Stimulated activated CD4-positive, alpha-beta T cell treated with anti-CD3 and anti-CD28 coated beads, TNF-alpha, amount 100 ng/mL, for 4 hours (primary cell): Measurements from ENCODE around the gene BCAP31.
A peak's percentile ranks its signal among the peaks of the same experiment; 100 is the strongest.

Source experiments
- DNase-seq, 3 experiments: peaks; one replicate each; pipeline ENCODE4 v3.0.0-alpha.2; 2020; ENCODE audit warnings: low read depth in 3 of 3

BCAP31 gene

DNA sequence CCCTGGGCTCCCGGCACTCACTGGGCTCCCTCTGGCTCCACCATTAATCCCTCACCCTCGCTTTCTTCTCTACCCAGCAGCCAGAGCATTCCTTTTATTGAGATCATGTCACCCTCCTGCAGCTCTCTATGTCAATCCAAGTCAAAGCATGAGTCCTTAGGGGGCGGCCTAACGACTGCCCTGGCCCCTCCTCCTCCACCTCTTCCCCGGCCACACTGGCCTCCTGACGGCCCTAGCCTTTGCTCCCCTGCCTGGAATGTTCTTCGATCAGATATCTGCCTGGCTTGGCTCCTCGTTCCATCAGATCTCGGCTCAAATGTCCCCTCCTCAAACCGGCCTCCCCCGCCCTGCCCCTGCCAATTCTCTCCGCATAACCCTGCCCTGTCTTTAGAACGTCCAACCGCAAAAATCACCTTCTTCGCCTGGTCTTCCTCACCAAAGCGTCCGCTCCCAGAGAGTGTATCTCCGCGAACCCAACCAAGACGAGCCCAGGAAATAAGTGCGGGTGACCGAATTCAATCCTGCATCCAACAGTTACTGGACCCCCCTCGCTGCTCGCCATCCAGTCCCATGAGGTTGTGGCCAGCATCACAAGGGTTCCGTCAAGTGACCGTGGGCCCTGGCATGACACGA, 49.9 kb downstream of the BCAP31 start:
- DNase-seq: no peak

DNA sequence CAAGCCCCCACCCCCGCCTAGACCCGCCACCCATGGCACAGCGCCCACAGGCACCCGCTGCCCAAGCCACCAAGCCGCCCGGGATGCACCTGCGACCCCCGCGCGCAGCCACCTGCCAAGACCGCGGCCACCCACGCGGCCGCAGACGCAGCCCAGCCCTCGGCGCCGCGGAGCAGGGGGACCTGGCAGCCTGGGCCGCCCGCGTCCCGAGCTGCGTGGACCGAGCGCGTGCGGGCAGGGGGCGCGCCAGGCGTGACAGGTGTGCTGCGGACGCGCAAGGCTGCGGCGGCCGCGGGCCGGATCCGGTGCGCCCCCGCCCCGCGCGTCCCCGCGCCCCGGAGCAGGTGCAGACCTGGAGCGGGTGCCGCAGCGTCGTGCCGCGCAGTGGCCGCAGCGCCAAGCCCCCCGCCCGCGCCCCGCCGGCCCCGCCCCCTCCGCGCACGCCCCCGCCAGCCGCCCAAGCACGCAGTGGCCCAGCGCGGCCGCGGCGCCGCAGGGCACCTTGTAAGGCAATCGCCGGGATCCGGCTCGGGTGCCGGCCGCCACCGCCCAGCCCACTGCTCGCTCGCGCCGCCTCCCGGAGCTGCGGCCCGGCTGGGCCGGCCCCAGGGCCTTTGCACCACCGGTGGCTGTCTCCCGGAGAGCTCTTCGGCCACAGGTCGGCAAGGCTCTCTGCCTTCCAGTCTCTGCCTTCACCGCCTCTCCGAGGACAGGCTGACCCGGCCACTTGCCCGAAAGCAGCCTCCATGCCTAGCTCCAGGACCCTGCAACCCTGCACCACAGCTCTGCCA, 50.6 kb downstream of the BCAP31 start, which contains the start of gene PNCK:
Gene PNCK (minus strand): TSS at position 386 of the 791 bp plus-strand sequence. CDS start 737 bp downstream, outside the sequence.
- DNase-seq: no peak

DNA sequence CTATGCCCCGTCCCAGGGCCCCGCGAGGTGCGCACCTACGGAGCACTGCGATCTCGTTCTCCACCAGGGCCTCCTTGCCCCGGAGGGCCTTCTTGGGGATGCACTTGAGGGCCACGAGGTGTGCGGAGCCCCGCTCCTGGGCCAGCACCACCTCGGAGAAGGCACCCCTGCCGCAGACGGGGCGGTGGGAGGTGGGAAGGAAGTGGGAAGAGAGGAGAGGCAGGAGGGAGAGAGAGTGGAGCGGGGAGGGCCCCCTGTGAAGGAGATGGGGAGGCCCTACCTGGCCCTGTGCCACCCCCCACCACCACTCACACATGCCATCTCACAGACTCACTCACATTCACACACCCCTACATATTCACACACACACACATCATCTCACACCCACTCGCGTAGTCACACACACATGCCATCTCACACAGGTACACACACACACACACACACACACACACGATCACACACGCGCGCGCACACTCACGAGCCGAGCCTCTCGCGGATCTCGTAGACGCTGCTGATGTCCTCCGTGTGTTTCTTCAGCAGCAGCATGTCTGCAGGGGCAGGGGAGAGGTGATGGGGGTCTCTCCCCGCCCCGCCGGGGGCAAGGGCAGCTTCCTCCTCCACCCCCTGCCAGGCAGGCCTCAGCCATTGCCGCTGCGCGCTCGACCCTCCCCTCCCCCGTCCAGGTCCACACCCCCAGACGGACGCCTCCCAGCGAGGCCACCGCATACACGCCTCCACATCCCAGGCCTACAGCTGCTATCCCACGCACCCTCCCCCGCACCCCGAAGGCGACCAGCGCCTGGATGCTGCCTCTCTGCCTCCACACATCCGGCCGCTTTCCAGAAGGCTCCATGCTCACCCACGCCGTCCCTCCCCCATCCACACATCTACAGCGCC, 51.4 kb downstream of the BCAP31 start:
- DNase-seq: no peak

- no peak for DNase-seq
These were observed 52.3 kb downstream of the BCAP31 start for GRCh38 chrX:153671589-153672530.

DNA sequence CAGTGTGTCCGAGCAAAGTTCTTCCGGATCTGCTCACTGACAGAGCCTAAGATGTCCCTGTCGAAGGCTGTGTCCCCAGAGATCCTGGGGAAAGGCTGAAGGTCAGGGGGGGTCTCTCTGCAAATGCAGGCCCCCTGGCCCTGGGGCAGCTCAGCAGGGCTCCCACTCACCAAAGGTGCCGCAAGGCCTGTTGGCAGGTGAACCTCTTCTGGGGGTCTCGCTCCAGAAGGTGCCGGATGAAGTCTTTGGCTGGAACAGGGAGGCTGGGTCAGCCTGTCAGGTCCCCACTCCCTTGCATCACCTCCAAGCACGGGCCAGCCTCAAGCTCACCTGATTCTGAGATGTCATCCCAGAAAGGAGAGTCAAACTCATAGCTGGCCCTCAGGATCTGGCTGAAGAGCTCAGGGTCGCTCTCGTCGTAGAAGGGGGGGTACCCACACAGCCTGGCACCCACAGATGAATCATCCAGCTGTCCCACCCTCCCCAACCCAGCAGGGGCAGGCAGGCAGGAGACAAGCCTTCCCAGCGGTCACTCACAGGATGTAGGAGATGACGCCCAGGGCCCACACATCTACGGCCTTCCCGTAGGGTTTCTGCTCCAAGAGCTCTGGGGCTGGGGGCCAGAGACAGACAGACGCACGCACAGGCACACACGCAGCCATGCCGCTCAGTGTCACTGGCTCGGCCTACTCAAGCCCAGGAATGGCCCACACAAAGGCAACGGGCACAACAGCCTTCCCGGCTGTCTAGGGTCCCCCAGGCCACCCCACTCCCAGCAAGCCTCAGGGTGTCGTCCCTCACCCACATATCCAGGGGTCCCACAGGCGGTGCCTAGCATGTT, 53.2 kb downstream of the BCAP31 start:
- DNase-seq: no peak

DNA sequence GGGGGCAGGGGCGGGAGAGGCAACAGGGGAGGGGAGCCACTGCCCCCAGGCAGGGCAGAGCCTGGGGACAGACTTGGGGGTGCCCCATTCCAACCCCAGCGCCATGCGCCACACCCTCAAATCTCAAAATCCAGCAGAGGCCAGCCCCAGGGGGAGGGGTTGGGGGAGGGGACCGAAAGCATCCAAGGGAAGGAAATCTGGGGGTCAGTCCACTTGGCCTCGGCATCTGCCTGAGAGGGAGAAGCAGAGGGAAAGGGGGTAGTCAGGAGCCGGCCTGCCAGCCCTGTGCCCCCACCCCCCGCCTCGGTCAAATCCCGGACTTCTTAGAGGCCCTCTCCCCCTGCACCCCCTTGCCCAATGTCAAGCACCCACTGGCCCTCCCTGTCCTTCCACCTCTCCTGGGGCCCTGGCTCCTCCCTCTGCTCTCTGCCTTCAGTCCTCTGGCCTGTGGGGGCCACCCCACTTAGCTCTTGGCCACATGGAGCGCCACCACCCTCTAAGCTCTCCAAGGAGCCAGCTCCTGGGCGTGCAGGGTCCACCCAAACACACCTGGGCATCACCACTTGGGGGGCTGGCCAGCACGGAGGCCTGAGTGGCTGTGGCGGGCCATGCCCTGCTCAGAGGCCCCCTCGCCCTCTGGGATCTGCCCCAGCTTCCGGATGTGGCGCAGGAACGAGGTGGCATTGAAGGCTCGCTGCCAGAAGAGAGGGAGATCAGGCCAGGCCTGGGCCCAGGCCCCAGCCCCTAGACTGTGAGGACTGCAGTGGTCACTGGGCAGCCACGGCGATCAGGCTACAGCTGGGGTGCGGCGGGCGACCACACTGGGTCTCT, 54.1 kb downstream of the BCAP31 start:
- DNase-seq: no peak

GRCh38 chrX:153669174-153669890, 54.9 kb downstream of the BCAP31 start:
- DNase-seq: peak in 2 of 3 experiments; percentile 12 to 34

GRCh38 chrX:153668423-153669173, 55.6 kb downstream of the BCAP31 start:
- no peak for DNase-seq

DNA sequence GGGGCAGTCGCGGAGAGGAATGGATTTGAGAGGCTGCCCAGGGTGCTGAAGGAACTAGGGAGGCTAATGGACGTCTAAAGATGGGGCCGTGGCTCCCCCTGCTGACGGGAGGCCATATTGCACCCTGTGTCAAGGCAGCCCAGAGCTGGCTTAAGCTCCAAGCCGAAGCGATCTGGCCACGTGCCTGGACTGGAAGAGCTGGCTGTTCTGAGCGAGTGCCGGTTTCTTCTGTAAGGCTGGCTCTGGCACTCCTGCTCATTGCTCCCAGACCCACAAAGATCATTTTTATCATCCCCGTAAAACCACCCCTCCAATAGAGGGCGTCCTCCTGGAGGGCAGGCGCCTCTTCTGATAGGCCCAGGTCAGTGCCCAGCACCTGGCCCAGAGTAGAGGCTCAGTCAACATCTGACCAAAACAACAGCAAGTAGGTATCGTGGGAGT, 56.2 kb downstream of the BCAP31 start:
- DNase-seq: peak; percentile 46 to 66 (median 58)

DNA sequence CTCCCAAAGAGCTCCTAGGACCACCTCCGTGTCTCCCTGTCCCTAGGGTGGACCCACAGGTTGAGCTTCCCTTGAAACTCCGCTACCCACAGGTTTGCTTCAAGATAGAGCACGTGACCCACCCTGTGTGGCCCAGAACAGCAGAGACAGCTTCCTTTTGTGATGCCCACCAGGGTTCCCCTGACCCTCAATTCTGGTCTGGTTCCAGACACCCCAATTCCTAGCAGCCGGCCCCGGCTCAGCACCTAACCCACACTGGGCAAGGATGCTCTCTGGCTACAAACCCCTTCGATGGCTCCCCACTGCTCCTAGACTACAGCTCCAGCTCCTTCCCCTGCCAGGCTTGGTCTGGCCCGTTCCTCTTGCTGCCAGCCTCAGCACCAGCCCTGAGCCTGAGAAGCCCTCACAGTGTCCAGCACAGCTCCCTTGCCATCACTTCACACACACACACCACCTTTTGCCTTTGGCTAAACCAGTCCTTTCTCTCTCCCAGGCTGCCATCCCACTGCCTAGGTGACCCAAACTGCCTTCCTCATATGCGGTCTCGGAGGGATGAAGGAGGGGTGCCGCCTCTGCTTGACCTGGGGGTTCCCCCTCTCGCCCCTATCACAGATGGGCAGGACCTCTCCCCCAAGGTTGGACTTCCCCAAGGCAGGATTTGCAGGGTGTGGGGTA, 56.8 kb downstream of the BCAP31 start:
- no peak for DNase-seq

DNA sequence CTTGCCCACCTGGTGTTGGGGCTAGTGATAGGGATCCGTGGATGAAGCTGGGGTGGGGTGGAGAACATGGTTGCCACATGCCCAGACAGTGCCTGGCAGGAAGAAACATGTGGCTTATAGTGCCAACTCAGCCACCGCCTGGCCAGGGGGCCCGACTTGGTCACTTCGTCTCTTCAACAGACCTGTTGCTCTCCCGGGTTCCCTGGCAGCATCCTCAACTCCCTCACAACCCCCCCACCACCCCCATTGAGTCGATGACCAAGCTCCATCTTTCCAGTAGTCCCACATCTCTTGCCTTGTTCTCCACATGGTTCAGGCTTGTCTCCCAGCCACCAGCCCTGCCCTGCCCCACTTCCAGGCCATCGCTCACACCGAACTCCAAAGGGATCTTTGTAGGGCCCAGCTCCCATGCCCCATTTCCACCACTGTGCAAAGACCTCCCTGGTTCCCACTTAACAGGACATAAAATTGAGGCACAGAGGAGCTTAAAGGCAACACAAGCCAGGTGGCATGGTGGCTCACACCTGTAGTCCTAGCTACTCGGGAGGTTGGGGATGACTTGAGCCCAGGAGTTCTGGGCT, 58.4 kb downstream of the BCAP31 start:
- DNase-seq: no peak

DNA sequence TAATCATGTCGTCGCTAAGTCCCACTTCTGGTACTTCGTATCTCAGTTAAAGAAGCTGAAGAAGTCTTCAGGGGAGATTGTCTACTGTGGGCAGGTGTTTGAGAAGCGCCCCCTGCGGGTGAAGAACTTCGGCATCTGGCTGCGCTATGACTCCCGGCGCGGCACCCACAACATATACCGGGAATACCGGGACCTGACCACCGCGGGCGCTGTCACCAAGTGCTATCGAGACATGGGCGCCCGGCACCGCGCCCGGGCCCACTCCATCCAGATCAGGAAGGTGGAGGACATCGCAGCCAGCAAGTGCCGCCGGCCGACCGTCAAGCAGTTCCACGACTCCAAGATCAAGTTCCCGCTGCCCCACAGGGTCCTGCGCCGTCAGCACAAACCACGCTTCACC, 61.9 kb downstream of the BCAP31 start:
- peak in 2 of 3 experiments; percentile 42 to 46 for DNase-seq

- DNase-seq: no peak
These were observed 64.9 kb downstream of the BCAP31 start for GRCh38 chrX:153659268-153659667.

- no peak for DNase-seq
These were observed 67.0 kb downstream of the BCAP31 start for GRCh38 chrX:153657161-153657560.

- DNase-seq: no peak
These were observed 70.6 kb downstream of the BCAP31 start for GRCh38 chrX:153653556-153653955.

DNA sequence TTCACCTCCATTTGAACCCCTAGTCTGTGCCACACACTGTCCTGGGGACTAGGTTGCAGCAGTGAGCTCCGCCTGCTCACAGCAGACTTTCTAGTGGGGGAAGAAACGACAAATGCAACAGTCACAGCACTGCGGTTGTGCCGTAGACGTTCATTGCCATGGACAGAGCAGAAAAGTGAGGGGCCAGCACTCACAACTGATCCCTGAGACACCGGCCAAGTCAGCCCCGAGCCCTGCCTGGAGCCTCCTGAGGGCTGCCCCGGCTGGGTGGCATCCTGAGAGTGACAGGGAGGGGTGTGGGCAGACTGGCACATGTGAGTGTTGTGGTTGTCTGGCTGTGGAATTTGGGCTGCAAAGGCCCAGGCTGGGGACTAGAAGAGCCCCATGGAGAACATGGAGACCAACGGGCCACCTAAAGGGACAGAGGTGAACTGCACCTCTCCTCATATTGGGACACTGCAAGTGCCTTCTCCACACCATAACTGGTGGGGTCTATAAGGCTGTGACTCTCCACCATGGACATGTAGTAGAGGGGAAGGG, 72.6 kb downstream of the BCAP31 start:
- DNase-seq: no peak

DNA sequence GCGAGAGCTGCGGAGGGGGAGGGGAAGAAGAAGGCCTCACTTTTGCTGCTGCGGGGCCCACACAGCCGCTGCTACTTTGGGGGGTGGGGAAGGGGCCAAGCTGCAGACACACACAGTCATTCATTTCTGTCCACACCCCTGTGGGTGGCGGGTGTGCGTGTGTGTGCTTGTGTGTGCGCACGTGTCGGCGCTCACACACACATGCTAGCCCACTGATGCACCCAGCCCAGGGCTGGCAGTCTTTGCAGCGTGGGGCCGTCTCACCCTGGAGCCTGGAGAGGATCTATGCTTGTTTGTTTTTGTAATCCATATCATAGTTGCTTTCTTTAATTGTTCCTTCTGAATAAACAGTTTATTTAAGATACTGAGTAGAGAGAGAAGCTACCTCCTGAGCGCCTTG, 73.2 kb downstream of the BCAP31 start:
- no peak for DNase-seq
